ENCODE measurements around the gene CCT3. TPM values are rescaled to one million over a fixed set of nuclear protein-coding genes. Genes with fewer than 3 reads are reported as not detected.
"Not testable (repeated sequence)": the region's sequence is repeated elsewhere in the genome, so short reads cannot be mapped to it uniquely, and the experiment has no call there.

The CCT3 gene
- total RNA-seq, 2 experiments from 2014 or later = 344 to 356 TPM

GRCh38 chr1:156378557-156378956 is 40.5 kb upstream of the CCT3 start:
- no peaks in the 10 kb centered on the region for H3K36me3 Mint-ChIP-seq
- no peak overlapping the region for H3K4me3 Mint-ChIP-seq
- H3K27me3 Mint-ChIP-seq = peaks cover 3% of the 10 kb centered on the region
- DNase-seq = no peak
- ChIA-PET POLR2A (no interaction called here), CTCF (interaction anchor here (0.7 to 1.4 kb wide), 4 partner anchors 67 to 311 kb away, joined by 3 to 7 read pairs (median 4); no protein-coding TSS in a partner anchor)
- no peaks in the 10 kb centered on the region for H3K4me1 Mint-ChIP-seq (ENCODE audit: low read depth)
- no peaks in the 10 kb centered on the region for H3K9me3 Mint-ChIP-seq
- intact Hi-C loops (cut with micrococcal nuclease) = no loop called here
- H3K27ac Mint-ChIP-seq = no peak overlapping the region

- no peak for DNase-seq
- H3K27me3 Mint-ChIP-seq = peaks cover 6% of the 10 kb centered on the region
- CTCF ChIA-PET = interaction anchor here (1.0 to 4.1 kb wide), 4 partner anchors 8 to 69 kb away, joined by 3 to 29 read pairs (median 12); no protein-coding TSS in a partner anchor
- no peaks in the 10 kb centered on the region for H3K9me3 Mint-ChIP-seq
- intact Hi-C loops (cut with micrococcal nuclease) = no loop called here
- H3K4me1 Mint-ChIP-seq (ENCODE audit: low read depth) = no peaks in the 10 kb centered on the region
- POLR2A ChIA-PET = interaction anchor here (0.6 kb wide), 1 partner anchor 235 kb away, joined by 4 read pairs; no protein-coding TSS in a partner anchor
- H3K36me3 Mint-ChIP-seq = no peaks in the 10 kb centered on the region
- no peak overlapping the region for H3K27ac Mint-ChIP-seq
- H3K4me3 Mint-ChIP-seq = no peak overlapping the region
Observed at GRCh38 chr1:156376958-156377919, 39.1 kb upstream of the CCT3 start.

GRCh38 chr1:156376146-156376545 is 38.1 kb upstream of the CCT3 start:
- no peak for DNase-seq
- Mint-ChIP-seq H3K27me3 (peaks cover 8% of the 10 kb centered on the region), H3K27ac (no peak overlapping the region), H3K4me3 (no peak overlapping the region), H3K9me3 (no peaks in the 10 kb centered on the region), H3K36me3 (no peaks in the 10 kb centered on the region), H3K4me1 (ENCODE audit: low read depth) (no peaks in the 10 kb centered on the region)
- POLR2A ChIA-PET = interaction anchor here (0.6 kb wide), 1 partner anchor 236 kb away, joined by 4 read pairs; no protein-coding TSS in a partner anchor
- intact Hi-C loops (cut with micrococcal nuclease) = no loop called here
- CTCF ChIA-PET = interaction anchor here (1.0 to 4.1 kb wide), 3 partner anchors 9 to 69 kb away, joined by 3 to 29 read pairs (median 16); no protein-coding TSS in a partner anchor

- DNase-seq = no peak
- H3K4me3 Mint-ChIP-seq = no peak overlapping the region
- H3K9me3 Mint-ChIP-seq = no peaks in the 10 kb centered on the region
- H3K27me3 Mint-ChIP-seq = peaks cover 17% of the 10 kb centered on the region
- H3K4me1 Mint-ChIP-seq (ENCODE audit: low read depth) = peaks cover 2% of the 10 kb centered on the region
- H3K36me3 Mint-ChIP-seq = no peaks in the 10 kb centered on the region
- intact Hi-C loops (cut with micrococcal nuclease) = no loop called here
- no peak overlapping the region for H3K27ac Mint-ChIP-seq
- CTCF ChIA-PET = interaction anchor here (0.5 to 2.0 kb wide), 6 partner anchors 9 to 212 kb away, joined by 3 to 8 read pairs (median 3); no protein-coding TSS in a partner anchor
- POLR2A ChIA-PET = no interaction called here
Observed at GRCh38 chr1:156373546-156373945, 35.5 kb upstream of the CCT3 start.

GRCh38 chr1:156372876-156373275 is 34.8 kb upstream of the CCT3 start:
- intact Hi-C loops (cut with micrococcal nuclease) = no loop called here
- H3K4me1 Mint-ChIP-seq (ENCODE audit: low read depth) = peaks cover 2% of the 10 kb centered on the region
- ChIA-PET CTCF (interaction anchor here (0.5 to 2.0 kb wide), 7 partner anchors 10 to 213 kb away, joined by 3 to 8 read pairs (median 3); no protein-coding TSS in a partner anchor), POLR2A (no interaction called here)
- H3K4me3 Mint-ChIP-seq = no peak overlapping the region
- no peaks in the 10 kb centered on the region for H3K9me3 Mint-ChIP-seq
- peaks cover 21% of the 10 kb centered on the region for H3K27me3 Mint-ChIP-seq
- H3K27ac Mint-ChIP-seq = no peak overlapping the region
- no peaks in the 10 kb centered on the region for H3K36me3 Mint-ChIP-seq
- no peak for DNase-seq

- peaks cover 21% of the 10 kb centered on the region for H3K27me3 Mint-ChIP-seq
- intact Hi-C loops (cut with micrococcal nuclease) = no loop called here
- CTCF ChIA-PET = interaction anchor here (1.0 to 2.0 kb wide), 4 partner anchors 10 to 73 kb away, joined by 3 to 8 read pairs (median 4); no protein-coding TSS in a partner anchor
- no peak for DNase-seq
- no peak overlapping the region for H3K27ac Mint-ChIP-seq
- no peak overlapping the region for H3K4me3 Mint-ChIP-seq
- H3K4me1 Mint-ChIP-seq (ENCODE audit: low read depth) = peaks cover 2% of the 10 kb centered on the region
- no peaks in the 10 kb centered on the region for H3K9me3 Mint-ChIP-seq
- no peaks in the 10 kb centered on the region for H3K36me3 Mint-ChIP-seq
- POLR2A ChIA-PET = no interaction called here
Observed at GRCh38 chr1:156372265-156372586, 34.1 kb upstream of the CCT3 start.

GRCh38 chr1:156371553-156372264 is 33.6 kb upstream of the CCT3 start:
- no peak overlapping the region for H3K4me3 Mint-ChIP-seq
- CTCF ChIA-PET = interaction anchor here (1.0 to 2.4 kb wide), 7 partner anchors 13 to 74 kb away, joined by 3 to 13 read pairs (median 5); no protein-coding TSS in a partner anchor
- intact Hi-C loops (cut with micrococcal nuclease) = no loop called here
- no peaks in the 10 kb centered on the region for H3K36me3 Mint-ChIP-seq
- POLR2A ChIA-PET = no interaction called here
- H3K27ac Mint-ChIP-seq = no peak overlapping the region
- H3K9me3 Mint-ChIP-seq = no peaks in the 10 kb centered on the region
- peaks cover 21% of the 10 kb centered on the region for H3K27me3 Mint-ChIP-seq
- peak; percentile 21 for DNase-seq
- peaks cover 2% of the 10 kb centered on the region for H3K4me1 Mint-ChIP-seq (ENCODE audit: low read depth)

GRCh38 chr1:156369685-156370286 is 31.7 kb upstream of the CCT3 start:
- intact Hi-C loops (cut with micrococcal nuclease); H3K4me1 Mint-ChIP-seq (ENCODE audit: low read depth); POLR2A ChIA-PET; DNase-seq; H3K9me3 Mint-ChIP-seq; H3K36me3 Mint-ChIP-seq; H3K4me3 Mint-ChIP-seq; H3K27ac Mint-ChIP-seq: not testable (repeated sequence)
- peaks cover 26% of the 10 kb centered on the region for H3K27me3 Mint-ChIP-seq
- CTCF ChIA-PET = interaction anchor here (0.6 to 2.4 kb wide), 3 partner anchors 16 to 111 kb away, joined by 3 to 13 read pairs (median 12); no protein-coding TSS in a partner anchor

GRCh38 chr1:156368889-156369684 is 31.0 kb upstream of the CCT3 start, which contains the start of gene RHBG:
Gene RHBG, plus strand, starts transcription at chr1:156369211. Its CDS starts 39 bp downstream, at chr1:156369250.
- H3K36me3 Mint-ChIP-seq = no peaks in the 10 kb centered on the region
- H3K9me3 Mint-ChIP-seq = no peaks in the 10 kb centered on the region
- no peak within 1 kb of the TSS for H3K4me3 Mint-ChIP-seq
- no peak within 1 kb of the TSS for H3K27ac Mint-ChIP-seq
- intact Hi-C loops (cut with micrococcal nuclease) = no loop called here
- DNase-seq = peak; percentile 24
- peaks cover 31% of the 10 kb centered on the region for H3K27me3 Mint-ChIP-seq
- H3K4me1 Mint-ChIP-seq (ENCODE audit: low read depth) = peaks cover 2% of the 10 kb centered on the region
- ChIA-PET POLR2A (no interaction called here), CTCF (interaction anchor here (0.6 to 2.4 kb wide), 3 partner anchors 76 to 395 kb away, joined by 3 to 12 read pairs (median 3); no protein-coding TSS in a partner anchor)

GRCh38 chr1:156368157-156368658 is 30.1 kb upstream of the CCT3 start:
- peaks cover 31% of the 10 kb centered on the region for H3K27me3 Mint-ChIP-seq
- ChIA-PET CTCF (no interaction called here), POLR2A (no interaction called here)
- intact Hi-C loops (cut with micrococcal nuclease) = no loop called here
- no peaks in the 10 kb centered on the region for H3K36me3 Mint-ChIP-seq
- H3K4me1 Mint-ChIP-seq (ENCODE audit: low read depth) = peaks cover 2% of the 10 kb centered on the region
- no peak overlapping the region for H3K27ac Mint-ChIP-seq
- no peak overlapping the region for H3K4me3 Mint-ChIP-seq
- no peak for DNase-seq
- no peaks in the 10 kb centered on the region for H3K9me3 Mint-ChIP-seq

Measured in activated CD4-positive, alpha-beta memory T cell treated with anti-CD3 and anti-CD28 coated beads for 36 hours (primary cell).